H1 (cell line): Measurements from ENCODE around the gene NUB1. TPM values are rescaled to one million over a fixed set of nuclear protein-coding genes. Genes with fewer than 3 reads are reported as not detected.

Experiments
- CTCF ChIA-PET: fragments of 300-600 bp; sonication (Branson Sonifier 250); formaldehyde crosslinking; loops from one replicate; lab custom pipeline; 2021; ENCODE audit not compliant: partially characterized antibody; lab: Charles Lee
- POLR2A ChIA-PET: fragments of 300-600 bp; sonication (Branson Sonifier 250); formaldehyde crosslinking; loops from one replicate; lab custom pipeline; 2021; ENCODE audit warnings: inconsistent platforms; ENCODE audit not compliant: partially characterized antibody; lab: Charles Lee
- DNase-seq, 2 experiments: peaks; one replicate each; pipeline versions ENCODE4 v3.0.0 to v3.0.0-alpha.2; 2010 to 2022; ENCODE audit warnings: low spot score in 2 of 2, low read depth in 1 of 2, mixed read lengths in 1 of 2
- FAIRE-seq: peaks from 2 replicates; lab custom pipeline; 2011; peaks lifted over from hg19 to GRCh38; lab: Jason Lieb, UNC
- H2AFZ ChIP-seq: 2 replicates; pipeline ENCODE4 v1.8.1; 2012; ENCODE audit warnings: low read length, inconsistent platforms
- H2AK5ac ChIP-seq: 2 replicates; pipeline ENCODE4 v1.6.1; 2013; ENCODE audit warnings: low read depth, low read length
- H2BK120ac ChIP-seq: replicated peaks from 2 replicates; pipeline ENCODE3; 2013; ENCODE audit warnings: low read depth, low read length, inconsistent platforms
- H2BK12ac ChIP-seq: 2 replicates; pipeline ENCODE4 v1.6.1; 2013; ENCODE audit warnings: low read depth, low read length
- H2BK15ac ChIP-seq: 2 replicates; pipeline ENCODE4 v1.6.1; 2013; ENCODE audit warnings: low read length
- H2BK20ac ChIP-seq: 2 replicates; pipeline ENCODE4 v1.6.1; 2013; ENCODE audit warnings: low read length
- H2BK5ac ChIP-seq: 2 replicates; pipeline ENCODE4 v1.6.1; 2013; ENCODE audit warnings: low read depth, low read length
- H3K14ac ChIP-seq: 2 replicates; pipeline ENCODE4 v1.6.1; 2013; ENCODE audit warnings: inconsistent platforms; ENCODE audit not compliant: insufficient read length
- H3K18ac ChIP-seq: 2 replicates; pipeline ENCODE4 v1.6.1; 2013; ENCODE audit warnings: low read length; ENCODE audit errors: extremely low read depth
- H3K23ac ChIP-seq: 2 replicates; pipeline ENCODE4 v1.6.1; 2013; ENCODE audit warnings: inconsistent platforms; ENCODE audit not compliant: insufficient read length
- H3K23me2 ChIP-seq: 2 replicates; pipeline ENCODE4 v1.6.1; 2013; ENCODE audit warnings: low read depth, low read length
- H3K27ac ChIP-seq: 2 replicates; pipeline ENCODE4 v1.6.1; 2011; ENCODE audit warnings: low read depth, low read length, inconsistent platforms
- H3K27me3 ChIP-seq, 4 experiments: replicated peaks in 1 of 4; 1 replicate in 1 of 4; 2 replicates in 3 of 4; pipeline versions ENCODE4 v1.6.1 to v1.8.1; 2011 to 2013; ENCODE audit warnings: low read length in 3 of 4, mild to moderate bottlenecking in 3 of 4, inconsistent platforms in 2 of 4, mixed read lengths in 2 of 4, moderate library complexity in 1 of 4; ENCODE audit not compliant: control insufficient read depth in 3 of 4, insufficient read depth in 3 of 4; ENCODE audit errors: extremely low read depth in 1 of 4
- H3K36me3 ChIP-seq, 4 experiments: 2 replicates each; pipeline versions ENCODE4 v1.6.1 to v1.8.1; 2011 to 2013; ENCODE audit warnings: mild to moderate bottlenecking in 4 of 4, low read length in 3 of 4, moderate library complexity in 2 of 4, control low read depth in 1 of 4, inconsistent platforms in 1 of 4; ENCODE audit not compliant: insufficient read depth in 4 of 4, control insufficient read depth in 2 of 4
- H3K4ac ChIP-seq: replicated peaks from 2 replicates; pipeline ENCODE3; 2013; ENCODE audit warnings: low read length, low read depth, mixed read lengths, inconsistent platforms; ENCODE audit not compliant: insufficient read length
- H3K4me1 ChIP-seq, 4 experiments: replicated peaks in 1 of 4; 1 replicate in 1 of 4; 2 replicates in 3 of 4; pipeline versions ENCODE4 v1.6.1 to v1.8.1; 2011 to 2013; ENCODE audit warnings: low read length in 3 of 4, inconsistent platforms in 2 of 4, mixed read lengths in 1 of 4; ENCODE audit not compliant: insufficient read depth in 4 of 4, control insufficient read depth in 3 of 4
- H3K4me2 ChIP-seq, 2 experiments: 2 replicates each; pipeline versions ENCODE4 v1.6.1 to v1.8.1; 2011 to 2013; ENCODE audit warnings: low read depth in 2 of 2, low read length in 2 of 2, control low read depth in 1 of 2, inconsistent platforms in 1 of 2, mild to moderate bottlenecking in 1 of 2; ENCODE audit not compliant: insufficient read depth in 1 of 2
- H3K4me3 ChIP-seq, 4 experiments: fragments of 200-600, 300-600 bp in 1 of 4; sonication (generic), shearing (Covaris generic), sonication (Bioruptor Twin) in 1 of 4; 2 replicates each; pipeline versions ENCODE4 v1.5.1 to v1.8.1; 2011 to 2016; ENCODE audit warnings: low read length in 4 of 4, low read depth in 3 of 4, control low read depth in 2 of 4, inconsistent platforms in 2 of 4, mild to moderate bottlenecking in 2 of 4, mixed read lengths in 1 of 4, moderate library complexity in 1 of 4; ENCODE audit not compliant: insufficient read depth in 2 of 4; ENCODE audit errors: extremely low read depth in 1 of 4
- H3K56ac ChIP-seq: replicated peaks from 2 replicates; pipeline ENCODE3; 2013; ENCODE audit warnings: low read depth, mild to moderate bottlenecking, mixed read lengths, low read length, inconsistent platforms; ENCODE audit not compliant: insufficient read length
- H3K79me1 ChIP-seq: 2 replicates; pipeline ENCODE4 v1.6.1; 2013; ENCODE audit warnings: low read depth, low read length, control low read depth
- H3K79me2 ChIP-seq, 2 experiments: 2 replicates each; pipeline versions ENCODE4 v1.6.1 to v1.8.1; 2012 to 2013; ENCODE audit warnings: low read length in 2 of 2, mild to moderate bottlenecking in 2 of 2, inconsistent platforms in 1 of 2; ENCODE audit not compliant: insufficient read depth in 2 of 2, control insufficient read depth in 1 of 2
- H3K9ac ChIP-seq, 4 experiments: replicated peaks in 1 of 4; 1 replicate in 1 of 4; 2 replicates in 3 of 4; pipeline versions ENCODE4 v1.6.1 to v1.8.1; 2011 to 2013; ENCODE audit warnings: low read depth in 3 of 4, low read length in 3 of 4, control low read depth in 2 of 4, mild to moderate bottlenecking in 2 of 4, moderate library complexity in 2 of 4, inconsistent platforms in 1 of 4; ENCODE audit errors: extremely low read depth in 1 of 4
- H3K9me3 ChIP-seq, 2 experiments: 2 replicates each; pipeline versions ENCODE4 v1.6.1 to v1.8.1; 2012 to 2013; ENCODE audit warnings: mild to moderate bottlenecking in 2 of 2, moderate library complexity in 2 of 2, control low read depth in 1 of 2, inconsistent platforms in 1 of 2, low read depth in 1 of 2, low read length in 1 of 2, mixed read lengths in 1 of 2; ENCODE audit not compliant: insufficient read depth in 2 of 2
- H4K20me1 ChIP-seq, 2 experiments: replicated peaks in 1 of 2; 2 replicates each; pipeline versions ENCODE3 to v1.8.1; 2011 to 2013; ENCODE audit warnings: inconsistent platforms in 2 of 2, low read length in 2 of 2, mild to moderate bottlenecking in 1 of 2; ENCODE audit not compliant: insufficient read depth in 2 of 2, control insufficient read depth in 1 of 2
- H4K5ac ChIP-seq: 2 replicates; pipeline ENCODE4 v1.6.1; 2013; ENCODE audit warnings: low read length, low read depth, mixed read lengths, inconsistent platforms; ENCODE audit not compliant: insufficient read length
- H4K8ac ChIP-seq: 2 replicates; pipeline ENCODE4 v1.8.0; 2013; ENCODE audit warnings: mild to moderate bottlenecking, moderate library complexity, low read length, inconsistent platforms; ENCODE audit not compliant: insufficient read depth; ENCODE audit errors: extremely low read depth
- H4K91ac ChIP-seq: replicated peaks from 2 replicates; pipeline ENCODE3; 2013; ENCODE audit warnings: low read length, mixed read lengths, inconsistent platforms; ENCODE audit not compliant: insufficient read length
- CBX5 ChIP-seq: fragments of 300-800, 300-1000 bp; sonication (generic); IDR thresholded peaks from 2 replicates; pipeline ENCODE4 v1.7.1; 2016; ENCODE audit warnings: antibody characterized with exemption, low read length, low read depth
- JUN ChIP-seq: IDR thresholded peaks from 2 replicates; pipeline ENCODE4 v1.6.1; 2011; ENCODE audit warnings: low read depth, mild to moderate bottlenecking, improper control_type of control experiment, low read length
- KDM1A ChIP-seq: fragments of 200-600, 300-600 bp; sonication (generic); IDR thresholded peaks from 2 replicates; pipeline ENCODE4 v1.7.1; 2016; ENCODE audit warnings: mild to moderate bottlenecking, low read length, borderline replicate concordance
- NRF1 ChIP-seq: IDR thresholded peaks from 2 replicates; pipeline ENCODE4 v1.6.1; 2011; ENCODE audit warnings: mild to moderate bottlenecking, low read depth, low read length, improper control_type of control experiment
- POLR2AphosphoS5 ChIP-seq: IDR thresholded peaks from 2 replicates; pipeline ENCODE4 v1.6.1; 2011; ENCODE audit warnings: low read depth, low read length
- RXRA ChIP-seq: IDR thresholded peaks from 2 replicates; pipeline ENCODE4 v1.6.1; 2011; ENCODE audit warnings: low read depth, mild to moderate bottlenecking, low read length, moderate library complexity; ENCODE audit not compliant: insufficient read depth
- SIN3A ChIP-seq, 2 experiments: IDR thresholded peaks in 1 of 2; conservative IDR thresholded peaks in 1 of 2; 2 replicates each; pipeline ENCODE4 v1.6.1; 2011 to 2012; ENCODE audit warnings: low read length in 2 of 2, improper control_type of control experiment in 1 of 2, low read depth in 1 of 2, mild to moderate bottlenecking in 1 of 2
- SIRT6 ChIP-seq: IDR thresholded peaks from one replicate; pipeline ENCODE4 v1.7.1; 2012; ENCODE audit warnings: low read length, inconsistent platforms
- WGBS, 2 experiments: shearing (Covaris generic) in 1 of 2; methylation state at CpG; one replicate each; pipeline versions ENCODE4 v1.1.6 to v1.1.7; 2013 to 2015; ENCODE audit warnings: low lambda C conversion rate in 2 of 2, mixed read lengths in 2 of 2, inconsistent platforms in 1 of 2, low coverage in 1 of 2, missing lambda C conversion rate in 1 of 2; ENCODE audit not compliant: insufficient replicate concordance in 2 of 2, insufficient coverage in 1 of 2, insufficient read length in 1 of 2; ENCODE audit errors: extremely low coverage in 1 of 2, missing lambda C conversion rate in 1 of 2; 5-methylcytosine and 5-hydroxymethylcytosine counted together
- polyA plus RNA-seq, 7 experiments: library from polyadenylated mRNA; depleted of rRNA in 3 of 7; stranded (reverse) in 5 of 7; unstranded in 2 of 7; fragments of >200 nt in 5 of 7; fragments of 200-250 nt in 2 of 7; gene quantifications; 1 replicate in 5 of 7; 2 replicates in 1 of 7; 4 replicates in 1 of 7; pipeline versions ENCODE4 v1.2.1 to v1.2.3, GENCODE V29; 2011 to 2013; ENCODE audit warnings: missing spikeins in 2 of 7, mixed read lengths in 2 of 7
- total RNA-seq: library from RNA; stranded (reverse); fragmentation: NEBNext Ultra II Directional; extraction: Animal tissue kit (Norgen Biotek cat#: 25700); gene quantifications from 2 replicates; pipeline ENCODE4 v1.2.1, GENCODE V29; 2021

The NUB1 gene
- total and polyA plus RNA-seq, 2 of the 8 experiments (the other 6 are each of a cell fraction or from before 2014, with no cell fraction given), result 22.1 to 43.5 TPM

DNA sequence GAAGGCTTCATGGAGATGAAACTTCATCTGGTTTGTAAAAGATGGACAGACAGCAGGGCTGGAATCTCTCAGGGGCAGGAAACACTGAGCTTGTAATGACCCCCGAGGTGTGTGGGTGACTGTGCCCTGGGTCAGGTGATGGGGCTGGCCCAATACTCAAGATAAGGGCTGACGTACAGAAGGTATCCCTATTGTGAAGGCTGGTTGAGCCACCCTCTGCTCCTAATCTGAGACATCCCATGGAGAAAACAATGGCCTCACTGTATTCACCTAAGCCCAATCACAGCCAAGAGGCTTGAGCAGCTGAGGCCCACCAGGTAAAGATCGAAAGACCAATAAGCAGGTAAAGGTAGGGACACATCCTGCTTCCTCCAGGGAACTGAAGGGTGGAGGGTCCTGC, 34.8 kb upstream of the NUB1 start:
- Histone ChIP-seq H2BK20ac (no peak overlapping the region), H3K14ac (no peak overlapping the region), H3K9ac (no peak overlapping the region), H2AK5ac (no peak overlapping the region), H4K8ac (no peak overlapping the region), H4K91ac (no peak overlapping the region), H3K4me3 (no peak overlapping the region), H3K36me3 (no peaks in the 10 kb centered on the region), H3K18ac (no peak overlapping the region; the same call in 1 of the 2 replicates), H3K79me2 (no peaks in the 10 kb centered on the region), H3K4me2 (no peak overlapping the region), H2BK120ac (no peak overlapping the region), H3K23me2 (peaks cover 3% of the 10 kb centered on the region; the same call in 1 of the 2 replicates), H3K23ac (no peak overlapping the region), H3K27me3 (peaks cover 0 to 6% (median 2%) of the 10 kb centered on the region in 4 experiments; a peak in 2 of 7 replicates), H2AFZ (no peak overlapping the region), H3K79me1 (no peaks in the 10 kb centered on the region), H3K4ac (no peak overlapping the region), H3K9me3 (peaks cover 6 to 7% of the 10 kb centered on the region in 2 experiments; a peak in 3 of 4 replicates), H4K20me1 (no peaks in the 10 kb centered on the region), H3K4me1 (peaks cover 0 to 3% (median 2%) of the 10 kb centered on the region in 4 experiments; a peak in 4 of 7 replicates), H2BK15ac (no peak overlapping the region), H2BK5ac (no peak overlapping the region), H2BK12ac (no peak overlapping the region), H4K5ac (no peak overlapping the region), H3K56ac (no peak overlapping the region), H3K27ac (no peak overlapping the region)
- WGBS, 2 experiments, result 88% methylated on average over 3 of the region's 3 CpGs; no CpG with 5 or more reads in 1 of the 2 experiments
- peak in 1 of 2 experiments; percentile 22 for DNase-seq
- FAIRE-seq, result no peak
- ChIA-PET CTCF (interaction anchor here (0.7 to 4.7 kb wide), 6 partner anchors 9 to 403 kb away, joined by 3 to 37 read pairs (median 4); no protein-coding TSS in a partner anchor), POLR2A (interaction anchor here (0.5 kb wide), 1 partner anchor 74 kb away, joined by 4 read pairs; no protein-coding TSS in a partner anchor)
- TF ChIP-seq KDM1A (no peak), JUN (no peak), SIN3A (conservative IDR thresholded peaks at IDR 0.05 in 1 of 2, IDR thresholded peaks at IDR 0.05 in 1 of 2; ENCODE audit: low read depth in 1 of 2, low read length in 2 of 2) (no peak), SIRT6 (no peak), NRF1 (no peak), POLR2AphosphoS5 (no peak), CBX5 (no peak), RXRA (no peak)
